Caco-2 (cell line): ENCODE measurements around the gene MRAP. TPM values are rescaled to one million over a fixed set of nuclear protein-coding genes. Genes with fewer than 3 reads are reported as not detected.

Source experiments
- BruUV-seq: library from RNA; stranded (reverse); fragments of 400-500 nt; replicated peaks from 2 replicates; lab custom pipeline; 2021; lab: Mats Ljungman, UMichigan
- CTCF ChIA-PET: fragments of 300-600 bp; sonication (Branson Sonifier 250); formaldehyde crosslinking; loops from one replicate; lab custom pipeline; 2022; ENCODE audit warnings: antibody characterized with exemption; lab: Charles Lee
- POLR2A ChIA-PET: fragments of 300-600 bp; sonication (Branson Sonifier 250); formaldehyde crosslinking; loops from one replicate; lab custom pipeline; 2022; ENCODE audit warnings: antibody characterized with exemption; lab: Charles Lee
- DNase-seq, 2 experiments: peaks; one replicate each; pipeline versions ENCODE4 v3.0.0 to v3.0.0-alpha.2; 2020 to 2022
- H3K27me3 ChIP-seq: replicated peaks from 2 replicates; pipeline ENCODE4 v1.6.0; 2011; ENCODE audit warnings: low read length; ENCODE audit not compliant: control insufficient read depth, insufficient read depth
- H3K36me3 ChIP-seq: 2 replicates; pipeline ENCODE4 v1.5.1; 2011; ENCODE audit warnings: low read length; ENCODE audit not compliant: control insufficient read depth, insufficient read depth
- H3K4me1 ChIP-seq: fragments of 250-450 bp; sonication (Bioruptor Pico); 2 replicates; pipeline ENCODE4 v1.5.1; 2020; ENCODE audit warnings: mild to moderate bottlenecking
- H3K4me3 ChIP-seq: 2 replicates; pipeline ENCODE4 v1.5.1; 2011; ENCODE audit warnings: low read depth, mild to moderate bottlenecking, control low read depth, low read length
- H3K9me3 ChIP-seq: fragments of 250-450 bp; sonication (Bioruptor Pico); 2 replicates; pipeline ENCODE4 v1.5.1; 2020; ENCODE audit warnings: mild to moderate bottlenecking, moderate library complexity
- H3K27ac Mint-ChIP-seq: one replicate; pipeline ENCODE4 v1.8.0; 2022; ENCODE audit warnings: mixed read lengths; ENCODE audit not compliant: unreplicated experiment
- H3K27me3 Mint-ChIP-seq: one replicate; pipeline ENCODE4 v1.8.0; 2022; ENCODE audit warnings: mixed read lengths; ENCODE audit not compliant: insufficient read depth, unreplicated experiment
- H3K36me3 Mint-ChIP-seq: one replicate; pipeline ENCODE4 v1.8.0; 2022; ENCODE audit warnings: mild to moderate bottlenecking, mixed read lengths; ENCODE audit not compliant: insufficient read depth, unreplicated experiment
- H3K4me1 Mint-ChIP-seq: one replicate; pipeline ENCODE4 v1.8.0; 2022; ENCODE audit warnings: low read depth, mixed read lengths; ENCODE audit not compliant: unreplicated experiment
- H3K4me3 Mint-ChIP-seq: one replicate; pipeline ENCODE4 v1.8.0; 2022; ENCODE audit warnings: mild to moderate bottlenecking, moderate library complexity, mixed read lengths; ENCODE audit not compliant: unreplicated experiment
- H3K9me3 Mint-ChIP-seq: one replicate; pipeline ENCODE4 v1.8.0; 2022; ENCODE audit warnings: mixed read lengths; ENCODE audit not compliant: unreplicated experiment
- CTCF ChIP-seq, 2 experiments: fragments of 200-600 bp in 1 of 2; IDR thresholded peaks; 1 replicate in 1 of 2; 2 replicates in 1 of 2; pipeline versions ENCODE4 v1.5.1 to v1.8.0; 2011 to 2022; ENCODE audit warnings: antibody characterized with exemption in 1 of 2, control low read depth in 1 of 2, inconsistent platforms in 1 of 2, low read depth in 1 of 2, low read length in 1 of 2, mild to moderate bottlenecking in 1 of 2, moderate library complexity in 1 of 2; ENCODE audit not compliant: insufficient read depth in 1 of 2, severe bottlenecking in 1 of 2, unreplicated experiment in 1 of 2
- intact Hi-C: fragments of 100-400 bp; cut with micrococcal nuclease; formaldehyde crosslinking; loops from one replicate; pipeline ENCODE4 v1.10.0; 2022; ENCODE audit not compliant: unreplicated experiment
- total RNA-seq: library from RNA; stranded (reverse); gene quantifications from 2 replicates; pipeline ENCODE4 v1.2.3, GENCODE V29; 2022

Gene MRAP
- total RNA-seq, 1 experiment from 2014 or later: not detected

- POLR2A ChIA-PET: no interaction called here
- BruUV-seq: no TSS peak
- no peak for TF ChIP-seq CTCF (IDR thresholded peaks at IDR 0.05; ENCODE audit: insufficient read depth in 1 of 2, low read depth in 1 of 2, low read length in 1 of 2, severe bottlenecking in 1 of 2, unreplicated experiment in 1 of 2)
- H3K4me1 Mint-ChIP-seq: no peaks in the 10 kb centered on the region
- intact Hi-C loops: no loop called here
- Histone ChIP-seq H3K4me1 (peaks cover 6% of the 10 kb centered on the region; the same call in 1 of the 2 replicates), H3K27me3 (no peaks in the 10 kb centered on the region), H3K36me3 (no peaks in the 10 kb centered on the region; the same call in none of the 2 replicates), H3K4me3 (no peak overlapping the region), H3K9me3 (no peaks in the 10 kb centered on the region)
- CTCF ChIA-PET: no interaction called here
- no peak overlapping the region for H3K27ac Mint-ChIP-seq
- H3K4me3 Mint-ChIP-seq: no peak overlapping the region
- no peak for DNase-seq
- H3K9me3 Mint-ChIP-seq: no peaks in the 10 kb centered on the region
- H3K36me3 Mint-ChIP-seq: peaks cover 63% of the 10 kb centered on the region
- no peaks in the 10 kb centered on the region for H3K27me3 Mint-ChIP-seq
These were observed 19.1 kb downstream of the MRAP start for GRCh38 chr21:32317726-32318125.

GRCh38 chr21:32319012-32319411 is 20.4 kb downstream of the MRAP start:
- POLR2A ChIA-PET: no interaction called here

GRCh38 chr21:32320059-32320458 is 21.4 kb downstream of the MRAP start:
- Histone ChIP-seq H3K27me3 (no peaks in the 10 kb centered on the region), H3K4me1 (peaks cover 6% of the 10 kb centered on the region; the same call in 1 of the 2 replicates), H3K36me3 (no peaks in the 10 kb centered on the region; the same call in none of the 2 replicates), H3K9me3 (no peaks in the 10 kb centered on the region), H3K4me3 (no peak overlapping the region)
- no peaks in the 10 kb centered on the region for H3K27me3 Mint-ChIP-seq
- H3K4me1 Mint-ChIP-seq: no peaks in the 10 kb centered on the region
- CTCF ChIA-PET: no interaction called here
- no TSS peak for BruUV-seq
- TF ChIP-seq CTCF (IDR thresholded peaks at IDR 0.05; ENCODE audit: insufficient read depth in 1 of 2, low read depth in 1 of 2, low read length in 1 of 2, severe bottlenecking in 1 of 2, unreplicated experiment in 1 of 2): no peak
- peaks cover 68% of the 10 kb centered on the region for H3K36me3 Mint-ChIP-seq
- H3K27ac Mint-ChIP-seq: no peak overlapping the region
- POLR2A ChIA-PET: no interaction called here
- DNase-seq: no peak
- intact Hi-C loops: no loop called here
- no peak overlapping the region for H3K4me3 Mint-ChIP-seq
- H3K9me3 Mint-ChIP-seq: no peaks in the 10 kb centered on the region

More at GRCh38 chr21:32319012-32319411, 20.4 kb downstream of the MRAP start:
- Mint-ChIP-seq H3K27me3 (no peaks in the 10 kb centered on the region), H3K4me1 (no peaks in the 10 kb centered on the region), H3K27ac (no peak overlapping the region), H3K36me3 (peaks cover 67% of the 10 kb centered on the region), H3K4me3 (no peak overlapping the region), H3K9me3 (no peaks in the 10 kb centered on the region)
- H3K4me1 ChIP-seq: peaks cover 6% of the 10 kb centered on the region; the same call in 1 of the 2 replicates
- no TSS peak for BruUV-seq
- CTCF ChIA-PET: no interaction called here
- intact Hi-C loops: no loop called here
- no peaks in the 10 kb centered on the region for H3K27me3 ChIP-seq
- no peaks in the 10 kb centered on the region for H3K9me3 ChIP-seq
- no peak for TF ChIP-seq CTCF (IDR thresholded peaks at IDR 0.05; ENCODE audit: insufficient read depth in 1 of 2, low read depth in 1 of 2, low read length in 1 of 2, severe bottlenecking in 1 of 2, unreplicated experiment in 1 of 2)
- no peak overlapping the region for H3K4me3 ChIP-seq
- H3K36me3 ChIP-seq: no peaks in the 10 kb centered on the region; the same call in none of the 2 replicates
- DNase-seq: no peak
